Measurements from ENCODE around the gene MCC.

The MCC gene

GRCh38 chr5:112974901-112975300 lies 513.4 kb downstream of the MCC start:
- CTCF ChIA-PET: interaction anchor here (0.5 to 1.5 kb wide), 5 partner anchors 13 to 52 kb away, joined by 3 to 6 read pairs (median 4); no protein-coding TSS in a partner anchor

GRCh38 chr5:112973904-112974303 lies 514.3 kb downstream of the MCC start:
- Histone ChIP-seq H3K9me3 (ENCODE audit: control insufficient read depth, insufficient read depth, low read depth, low read length) (no peaks in the 10 kb centered on the region), H3K27ac (ENCODE audit: extremely low read depth, low read depth, low read length) (no peak overlapping the region), H3K4me3 (ENCODE audit: low read depth, low read length) (no peak overlapping the region), H3K4me1 (ENCODE audit: control insufficient read depth, insufficient read depth, low read length) (0 out of 2 replicates have a peak, but pooled peaks cover 5% of the 10 kb centered on the region), H3K36me3 (ENCODE audit: control insufficient read depth in 2 of 2, insufficient read depth in 1 of 2, low read length in 2 of 2) (no peaks in the 10 kb centered on the region)
- no peak for TF ChIP-seq ZNF473 (tag by site-specific recombination; IDR thresholded peaks at IDR 0.05)
- no peak for TF ChIP-seq ZNF626 (tag by site-specific recombination; IDR thresholded peaks at IDR 0.05)
- TF ChIP-seq ZNF184 (tag by site-specific recombination; IDR thresholded peaks at IDR 0.05): no peak
- no peak for TF ChIP-seq ZNF433 (tag by site-specific recombination; IDR thresholded peaks at IDR 0.05; ENCODE audit: low read depth)
- no peak for TF ChIP-seq ZNF776 (tag by site-specific recombination; IDR thresholded peaks at IDR 0.05; ENCODE audit: borderline replicate concordance)
- no peak for TF ChIP-seq ZNF48 (tag by site-specific recombination; IDR thresholded peaks at IDR 0.05)
- no peak for TF ChIP-seq ZFHX2 (tag by site-specific recombination; conservative IDR thresholded peaks at IDR 0.05)
- TF ChIP-seq ZNF76 (tag by site-specific recombination; IDR thresholded peaks at IDR 0.05; ENCODE audit: borderline replicate concordance, low read depth): no peak
- no peak for TF ChIP-seq ZNF398 (tag by site-specific recombination; IDR thresholded peaks at IDR 0.05)
- no peak for TF ChIP-seq ZNF140 (tag by site-specific recombination; IDR thresholded peaks at IDR 0.05)
- TF ChIP-seq ZNF610 (tag by site-specific recombination; IDR thresholded peaks at IDR 0.05; ENCODE audit: borderline replicate concordance): no peak
- TF ChIP-seq OSR2 (tag by site-specific recombination; IDR thresholded peaks at IDR 0.05): no peak
- TF ChIP-seq ZNF311 (tag by site-specific recombination; IDR thresholded peaks at IDR 0.05; ENCODE audit: borderline replicate concordance): no peak
- no peak for TF ChIP-seq GLIS2 (tag by site-specific recombination; IDR thresholded peaks at IDR 0.05)
- ChIA-PET POLR2A (no interaction called here), CTCF (no interaction called here)

More at GRCh38 chr5:112974901-112975300, 513.4 kb downstream of the MCC start:
- Histone ChIP-seq H3K27ac (ENCODE audit: extremely low read depth, low read depth, low read length) (no peak overlapping the region), H3K4me3 (ENCODE audit: low read depth, low read length) (no peak overlapping the region), H3K36me3 (ENCODE audit: control insufficient read depth in 2 of 2, insufficient read depth in 1 of 2, low read length in 2 of 2) (no peaks in the 10 kb centered on the region), H3K9me3 (ENCODE audit: control insufficient read depth, insufficient read depth, low read depth, low read length) (no peaks in the 10 kb centered on the region), H3K4me1 (ENCODE audit: control insufficient read depth, insufficient read depth, low read length) (peaks cover 13% of the 10 kb centered on the region)
- POLR2A ChIA-PET: interaction anchor here (0.6 kb wide), 1 partner anchor 661 kb away, joined by 3 read pairs; no protein-coding TSS in a partner anchor
- no peak for TF ChIP-seq BCL11B (tag by site-specific recombination; IDR thresholded peaks at IDR 0.05; ENCODE audit: low read depth)
- TF ChIP-seq, protein P1, sequence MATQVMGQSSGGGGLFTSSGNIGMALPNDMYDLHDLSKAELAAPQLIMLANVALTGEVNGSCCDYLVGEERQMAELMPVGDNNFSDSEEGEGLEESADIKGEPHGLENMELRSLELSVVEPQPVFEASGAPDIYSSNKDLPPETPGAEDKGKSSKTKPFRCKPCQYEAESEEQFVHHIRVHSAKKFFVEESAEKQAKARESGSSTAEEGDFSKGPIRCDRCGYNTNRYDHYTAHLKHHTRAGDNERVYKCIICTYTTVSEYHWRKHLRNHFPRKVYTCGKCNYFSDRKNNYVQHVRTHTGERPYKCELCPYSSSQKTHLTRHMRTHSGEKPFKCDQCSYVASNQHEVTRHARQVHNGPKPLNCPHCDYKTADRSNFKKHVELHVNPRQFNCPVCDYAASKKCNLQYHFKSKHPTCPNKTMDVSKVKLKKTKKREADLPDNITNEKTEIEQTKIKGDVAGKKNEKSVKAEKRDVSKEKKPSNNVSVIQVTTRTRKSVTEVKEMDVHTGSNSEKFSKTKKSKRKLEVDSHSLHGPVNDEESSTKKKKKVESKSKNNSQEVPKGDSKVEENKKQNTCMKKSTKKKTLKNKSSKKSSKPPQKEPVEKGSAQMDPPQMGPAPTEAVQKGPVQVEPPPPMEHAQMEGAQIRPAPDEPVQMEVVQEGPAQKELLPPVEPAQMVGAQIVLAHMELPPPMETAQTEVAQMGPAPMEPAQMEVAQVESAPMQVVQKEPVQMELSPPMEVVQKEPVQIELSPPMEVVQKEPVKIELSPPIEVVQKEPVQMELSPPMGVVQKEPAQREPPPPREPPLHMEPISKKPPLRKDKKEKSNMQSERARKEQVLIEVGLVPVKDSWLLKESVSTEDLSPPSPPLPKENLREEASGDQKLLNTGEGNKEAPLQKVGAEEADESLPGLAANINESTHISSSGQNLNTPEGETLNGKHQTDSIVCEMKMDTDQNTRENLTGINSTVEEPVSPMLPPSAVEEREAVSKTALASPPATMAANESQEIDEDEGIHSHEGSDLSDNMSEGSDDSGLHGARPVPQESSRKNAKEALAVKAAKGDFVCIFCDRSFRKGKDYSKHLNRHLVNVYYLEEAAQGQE (tag by site-specific recombination; IDR thresholded peaks at IDR 0.05): no peak
- TF ChIP-seq ZNF501 (tag by site-specific recombination; IDR thresholded peaks at IDR 0.05): no peak
- TF ChIP-seq ZNF184 (tag by site-specific recombination; IDR thresholded peaks at IDR 0.05): no peak
- no peak for TF ChIP-seq ZFHX2 (tag by site-specific recombination; conservative IDR thresholded peaks at IDR 0.05)
- TF ChIP-seq ZNF623 (tag by site-specific recombination; IDR thresholded peaks at IDR 0.05): no peak
- no peak for TF ChIP-seq GLIS2 (tag by site-specific recombination; IDR thresholded peaks at IDR 0.05)
- TF ChIP-seq ZNF639 (tag by site-specific recombination; IDR thresholded peaks at IDR 0.05): no peak
- no peak for TF ChIP-seq ZNF548 (tag by site-specific recombination; IDR thresholded peaks at IDR 0.05)
- TF ChIP-seq ZNF133 (tag by site-specific recombination; IDR thresholded peaks at IDR 0.05): no peak
